GM20431 (cell line): ENCODE measurements around the gene MRGPRX4.
"Not testable (repeated sequence)": the region's sequence is repeated elsewhere in the genome, so short reads cannot be mapped to it uniquely, and the experiment has no call there.

ENCODE experiments used
- in situ Hi-C: fragments of 300-500 bp; cut with MseI, MboI; formaldehyde crosslinking; loops from one replicate; pipeline ENCODE4 v1.15.0; 2020; ENCODE audit warnings: low sequenced_read_pairs; ENCODE audit not compliant: unreplicated experiment

The MRGPRX4 gene

GRCh38 chr11:18172666-18173065 lies at the start of gene MRGPRX4:
MRGPRX4 (plus strand) TSS chr11:18172837; CDS start chr11:18173257, 420 bp downstream.
- in situ Hi-C loops: no loop called here

GRCh38 chr11:18131115-18131514 lies 41.5 kb upstream of the MRGPRX4 start:
- in situ Hi-C loops: not testable (repeated sequence)

GRCh38 chr11:18132341-18132740 lies 40.3 kb upstream of the MRGPRX4 start, which contains the start of gene MRGPRX3:
MRGPRX3 (plus strand) TSS chr11:18132571; CDS start chr11:18137203, 4,632 bp downstream.
- in situ Hi-C loops: no loop called here

DNA sequence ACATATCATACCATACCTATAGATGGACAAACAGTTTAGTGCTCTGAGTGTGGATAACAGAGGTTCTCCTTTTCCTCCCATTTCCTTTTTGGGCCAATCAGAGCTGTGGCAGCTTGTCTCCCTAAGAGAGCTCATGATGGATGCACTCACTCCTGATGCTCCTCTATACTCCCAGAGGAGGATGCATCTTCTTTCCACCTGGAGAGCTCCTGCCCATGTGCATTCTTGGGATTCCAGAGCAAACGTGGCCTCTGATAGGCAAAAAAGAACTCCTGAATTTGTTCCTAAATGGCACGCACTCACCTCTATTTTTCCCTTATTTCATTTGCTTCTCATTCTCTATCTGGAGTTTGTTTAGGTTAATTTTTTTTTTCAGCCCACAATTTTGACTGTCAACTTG lies 37.3 kb upstream of the MRGPRX4 start:
- in situ Hi-C loops: no loop called here

DNA sequence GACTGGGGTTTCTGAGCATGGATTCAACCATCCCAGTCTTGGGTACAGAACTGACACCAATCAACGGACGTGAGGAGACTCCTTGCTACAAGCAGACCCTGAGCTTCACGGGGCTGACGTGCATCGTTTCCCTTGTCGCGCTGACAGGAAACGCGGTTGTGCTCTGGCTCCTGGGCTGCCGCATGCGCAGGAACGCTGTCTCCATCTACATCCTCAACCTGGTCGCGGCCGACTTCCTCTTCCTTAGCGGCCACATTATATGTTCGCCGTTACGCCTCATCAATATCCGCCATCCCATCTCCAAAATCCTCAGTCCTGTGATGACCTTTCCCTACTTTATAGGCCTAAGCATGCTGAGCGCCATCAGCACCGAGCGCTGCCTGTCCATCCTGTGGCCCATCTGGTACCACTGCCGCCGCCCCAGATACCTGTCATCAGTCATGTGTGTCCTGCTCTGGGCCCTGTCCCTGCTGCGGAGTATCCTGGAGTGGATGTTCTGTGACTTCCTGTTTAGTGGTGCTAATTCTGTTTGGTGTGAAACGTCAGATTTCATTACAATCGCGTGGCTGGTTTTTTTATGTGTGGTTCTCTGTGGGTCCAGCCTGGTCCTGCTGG lies 35.3 kb upstream of the MRGPRX4 start:
- in situ Hi-C loops: no loop called here

GRCh38 chr11:18140145-18140544 lies 32.5 kb upstream of the MRGPRX4 start:
- in situ Hi-C loops: no loop called here

GRCh38 chr11:18144243-18144642 lies 28.4 kb upstream of the MRGPRX4 start:
- in situ Hi-C loops: no loop called here

GRCh38 chr11:18145025-18145424 lies 27.6 kb upstream of the MRGPRX4 start:
- in situ Hi-C loops: no loop called here

DNA sequence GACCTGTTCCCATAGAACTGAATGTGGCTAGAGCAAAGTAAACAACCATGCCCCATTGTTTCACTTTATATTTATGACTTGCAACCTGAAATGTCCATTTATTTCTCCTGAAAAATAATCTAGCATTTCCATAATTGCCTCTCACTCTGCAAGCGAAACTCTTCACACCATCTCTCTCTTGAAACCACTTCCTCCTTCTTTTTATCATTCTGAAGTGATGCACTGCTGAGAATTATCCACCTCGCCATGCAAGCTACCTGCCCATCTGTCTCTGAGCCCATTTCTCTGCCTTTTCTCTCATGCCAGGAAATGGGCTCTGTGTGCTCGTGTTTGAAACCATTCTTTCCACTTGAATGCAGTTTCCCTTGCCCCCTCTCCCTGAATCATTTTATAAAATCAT lies 26.8 kb upstream of the MRGPRX4 start:
- in situ Hi-C loops: no loop called here

- in situ Hi-C loops: no loop called here
Observed at GRCh38 chr11:18151581-18151980, 21.1 kb upstream of the MRGPRX4 start.

DNA sequence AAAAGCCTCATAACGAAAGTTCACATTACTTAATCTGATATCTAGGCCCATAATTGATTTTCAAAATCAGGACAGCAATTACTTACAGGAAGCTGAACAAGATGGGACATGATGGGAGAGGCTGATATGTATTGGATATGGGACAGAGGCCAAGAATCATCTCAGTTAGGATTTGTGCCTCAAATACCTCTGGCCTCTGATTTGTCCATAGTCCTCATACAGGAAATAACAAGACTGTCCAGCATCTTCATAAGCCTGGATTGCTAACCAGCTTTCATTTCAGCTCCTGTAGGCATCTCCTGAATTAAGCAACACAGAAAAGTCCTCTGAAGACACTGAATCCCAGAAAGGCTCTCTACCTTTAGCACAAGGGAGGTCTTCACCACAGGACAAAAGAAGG lies 4.3 kb upstream of the MRGPRX4 start:
- in situ Hi-C loops: no loop called here

- in situ Hi-C loops: no loop called here
Observed at GRCh38 chr11:18171377-18172000, 1.1 kb upstream of the MRGPRX4 start.

GRCh38 chr11:18173225-18173866 lies 709 bp downstream of the MRGPRX4 start:
- in situ Hi-C loops: no loop called here

GRCh38 chr11:18188796-18189195 lies 16.2 kb downstream of the MRGPRX4 start:
- in situ Hi-C loops: no loop called here

DNA sequence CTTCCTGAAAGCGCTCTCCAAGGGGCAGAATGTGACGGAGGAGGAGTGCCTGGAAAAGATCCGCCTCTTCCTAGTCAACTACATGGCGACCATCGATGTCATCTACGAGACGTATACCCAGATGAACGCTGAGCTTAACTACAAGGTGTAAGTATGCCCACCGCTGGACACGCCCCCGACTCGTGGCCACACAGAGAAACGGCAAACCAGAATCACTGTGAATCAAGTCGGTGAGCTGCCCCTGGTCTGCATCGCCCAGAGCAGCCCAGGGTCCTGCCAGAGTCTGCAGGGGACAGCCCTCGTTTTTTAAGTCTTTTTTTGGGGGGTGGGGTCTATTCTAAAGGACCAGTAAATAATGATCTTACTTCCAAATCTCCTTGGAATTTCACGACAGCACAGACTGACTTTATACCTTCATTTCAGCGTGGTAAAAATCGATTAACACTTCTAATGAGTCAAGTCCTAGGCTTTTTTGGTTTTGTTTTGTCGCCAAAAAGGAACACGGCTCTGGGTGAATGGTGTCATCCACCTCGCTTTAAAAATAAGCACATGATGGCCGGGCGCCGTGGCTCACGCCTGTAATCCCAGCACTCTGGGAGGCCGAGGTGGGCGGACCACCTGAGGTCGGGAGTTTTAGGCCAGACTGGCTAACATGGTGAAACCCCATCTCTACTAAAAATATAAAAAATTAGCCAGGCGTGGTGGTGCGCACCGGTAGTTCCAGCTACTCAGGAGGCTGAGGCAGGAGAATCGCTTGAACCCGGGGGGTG lies 17.0 kb downstream of the MRGPRX4 start:
- in situ Hi-C loops: not testable (repeated sequence)

GRCh38 chr11:18191376-18191775 lies 18.7 kb downstream of the MRGPRX4 start:
- in situ Hi-C loops: no loop called here

DNA sequence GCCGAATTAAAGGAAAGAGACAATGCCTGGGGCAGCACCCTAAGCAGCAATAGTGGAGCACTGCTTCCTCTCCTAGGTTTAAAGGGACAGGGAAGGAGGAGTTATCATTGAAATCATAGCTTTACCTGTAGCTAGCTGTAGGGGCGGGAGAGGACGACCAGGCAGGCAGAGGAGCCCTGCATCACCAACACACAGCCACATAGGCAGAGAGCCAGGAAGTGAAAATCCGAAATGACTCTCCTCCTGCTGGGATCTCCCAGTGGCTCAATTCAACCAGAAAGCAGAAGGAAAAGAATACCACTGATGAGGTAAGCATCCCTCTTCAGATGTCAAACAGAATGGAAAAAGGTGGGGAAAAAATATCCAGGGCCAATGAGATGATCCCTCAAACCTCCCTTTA lies 20.4 kb downstream of the MRGPRX4 start:
- in situ Hi-C loops: no loop called here

DNA sequence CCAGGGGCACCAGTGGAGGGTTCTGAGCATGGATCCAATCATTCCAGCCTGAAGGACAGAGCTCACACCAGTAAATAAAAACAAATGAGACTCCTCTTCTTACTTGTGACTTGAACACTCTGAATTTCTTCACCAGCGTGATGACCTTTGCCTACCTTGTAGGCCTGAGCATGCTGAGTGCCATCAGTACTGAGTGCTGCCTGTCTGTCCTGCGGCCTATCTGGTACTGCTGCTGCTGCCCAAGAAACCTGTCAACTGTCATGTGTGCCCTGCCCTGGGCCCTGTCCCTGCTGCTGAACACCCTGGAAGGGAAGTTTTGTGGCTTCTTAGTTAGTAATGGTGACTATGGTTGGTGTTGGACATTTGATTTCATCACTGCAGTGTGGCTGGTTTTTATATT lies 23.9 kb downstream of the MRGPRX4 start:
- in situ Hi-C loops: no loop called here

- in situ Hi-C loops: not testable (repeated sequence)
Observed at GRCh38 chr11:18197738-18198137, 25.1 kb downstream of the MRGPRX4 start.

GRCh38 chr11:18203723-18204122 lies 31.1 kb downstream of the MRGPRX4 start:
- in situ Hi-C loops: no loop called here

- in situ Hi-C loops: no loop called here
Observed at GRCh38 chr11:18204220-18204619, 31.6 kb downstream of the MRGPRX4 start.
